Middle frontal gyrus (tissue), 1 donor: ENCODE results near the gene GREM1.

Experiments
- DNase-seq: peaks from one replicate; pipeline ENCODE4 v3.0.0-alpha.2; 2015; ENCODE audit warnings: low spot score; ENCODE audit errors: extremely low spot score

GREM1 gene

DNA sequence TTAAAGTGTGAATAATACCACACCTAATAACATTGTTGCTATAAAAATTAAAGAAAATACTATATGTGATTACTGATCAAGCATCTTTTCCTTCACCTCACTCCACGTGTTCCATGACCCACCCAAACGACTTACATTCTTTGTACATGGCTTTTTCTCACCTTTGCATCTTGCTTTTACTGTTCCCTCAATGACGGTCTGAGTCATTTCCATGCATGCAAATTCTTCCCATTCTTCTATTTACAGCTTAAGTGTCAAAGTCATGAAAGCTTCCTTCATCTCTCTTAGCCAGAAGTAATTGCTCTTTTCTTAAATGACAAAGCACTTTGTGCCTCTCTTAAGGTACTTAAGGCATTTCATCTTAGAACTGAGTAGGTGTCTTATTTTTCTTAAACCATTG lies 64.0 kb downstream of the GREM1 start:
- no peak for DNase-seq

DNA sequence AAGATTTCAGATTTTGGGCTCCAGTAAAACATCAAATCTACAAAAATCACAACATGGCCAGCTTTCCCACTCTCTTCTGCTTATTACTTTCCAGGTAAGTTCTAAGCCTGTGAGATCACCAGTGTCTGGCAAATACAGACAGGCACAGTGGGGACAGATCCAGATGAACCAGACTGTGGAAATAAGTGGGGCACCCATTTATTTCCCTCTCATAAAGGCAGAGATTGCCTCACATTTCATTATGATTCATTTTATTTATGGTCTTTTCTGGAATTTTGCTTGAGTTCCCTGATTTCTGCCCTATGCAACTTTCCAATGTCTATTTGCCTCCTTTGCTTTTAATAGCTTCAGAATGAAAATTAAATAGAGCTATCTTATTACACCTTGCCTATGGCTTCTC lies 66.8 kb downstream of the GREM1 start:
- DNase-seq: no peak

DNA sequence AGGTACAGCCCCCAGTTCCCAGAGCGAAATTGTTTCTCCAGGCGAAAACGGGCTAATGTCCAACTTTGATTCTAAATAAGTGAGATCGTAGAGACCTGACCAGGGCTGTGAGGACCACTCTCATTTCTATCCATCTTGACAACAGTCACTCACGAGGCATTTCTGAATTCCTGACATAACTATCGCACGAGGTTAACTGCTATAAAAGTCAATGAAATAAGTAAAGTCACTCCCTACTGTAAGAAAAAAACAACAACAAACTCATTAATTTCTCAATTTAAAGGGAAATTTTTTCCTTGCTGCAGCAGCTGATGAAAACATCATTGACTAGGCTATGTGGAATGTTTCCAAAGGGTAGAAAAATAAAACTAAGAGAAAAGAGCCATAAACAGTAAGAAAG lies 69.1 kb downstream of the GREM1 start:
- DNase-seq: no peak

DNA sequence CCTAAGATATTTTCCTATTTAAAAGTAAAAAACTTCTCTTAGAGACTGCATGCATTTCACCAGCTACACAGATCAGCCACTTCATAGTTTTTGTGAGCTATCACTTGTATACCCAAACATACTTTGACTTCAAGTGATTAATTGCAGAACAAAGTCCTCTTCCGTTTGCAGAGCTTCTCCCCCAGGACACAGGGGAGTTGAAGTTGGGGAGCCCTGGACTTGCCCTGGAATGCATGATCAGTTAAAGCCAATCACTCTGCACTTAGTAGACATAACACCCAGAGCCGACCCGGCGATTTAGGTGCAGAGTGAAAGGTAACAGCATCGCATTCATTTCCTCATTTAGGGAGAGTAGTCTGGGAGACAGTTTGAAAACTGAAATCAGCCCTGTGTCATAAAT lies 70.1 kb downstream of the GREM1 start:
- DNase-seq: no peak

DNA sequence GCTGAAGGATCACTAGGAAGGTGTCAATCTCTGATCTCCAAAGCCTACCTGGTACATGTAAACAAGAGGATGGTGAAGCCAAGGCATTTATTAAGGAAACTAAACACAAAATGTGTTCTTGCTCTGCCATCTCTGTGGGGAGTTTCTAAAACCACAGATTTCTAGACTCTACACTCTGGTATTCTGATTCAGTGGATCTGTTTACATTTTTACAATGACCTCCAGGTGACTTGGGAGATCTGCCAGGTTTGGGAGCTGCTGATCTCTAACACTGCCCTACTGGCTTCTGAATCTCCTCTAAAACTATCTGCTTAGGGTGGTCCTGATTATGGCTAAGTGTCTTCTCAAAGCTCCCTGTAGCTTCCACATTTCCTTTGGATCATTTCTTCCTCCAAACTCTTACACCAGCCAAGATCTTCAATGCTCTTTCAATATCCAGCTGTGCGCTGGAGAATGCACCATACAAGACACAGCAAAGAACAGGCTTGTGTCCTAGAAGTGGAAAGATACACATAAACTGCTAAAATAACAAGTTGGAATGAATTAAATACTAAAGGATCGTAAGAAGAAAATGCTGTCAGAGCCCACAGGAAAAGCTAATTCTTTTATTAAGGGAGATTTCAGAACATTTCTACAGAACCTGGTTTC lies 72.7 kb downstream of the GREM1 start:
- DNase-seq: no peak

DNA sequence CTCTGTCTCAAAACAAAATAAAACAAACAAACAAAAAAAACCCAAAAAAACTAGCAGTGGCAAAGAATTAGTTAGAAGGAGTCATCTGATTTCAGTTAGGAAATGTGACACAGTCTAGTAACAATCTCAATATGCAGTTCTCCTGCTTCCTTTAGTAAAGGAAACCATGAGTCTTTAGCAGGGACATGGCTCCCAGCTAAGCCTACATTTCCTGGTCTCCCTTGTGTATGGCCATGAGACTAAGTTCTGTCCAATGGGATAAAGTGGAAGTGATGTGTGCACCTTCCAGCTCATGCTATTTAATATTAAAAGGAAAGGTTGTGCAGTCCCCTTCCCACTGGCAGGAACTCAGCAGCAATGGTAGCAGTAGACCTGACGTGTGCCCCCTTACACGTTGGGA lies 74.6 kb downstream of the GREM1 start:
- no peak for DNase-seq
